ENCODE measurements around the gene TM2D3. TPM values are rescaled to one million over a fixed set of nuclear protein-coding genes. Genes with fewer than 3 reads are reported as not detected.
"Not testable (repeated sequence)": the region's sequence is repeated elsewhere in the genome, so short reads cannot be mapped to it uniquely, and the experiment has no call there.

TM2D3 gene
- total RNA-seq, 1 experiment from 2014 or later: 45.7 TPM

- no peak overlapping the region for H3K4me3 ChIP-seq
- H3K9me3 ChIP-seq (replicated peaks): no peaks in the 10 kb centered on the region
- H3K36me3 ChIP-seq: peaks cover 51% of the 10 kb centered on the region
- H3K27ac ChIP-seq: no peak overlapping the region
- H3K27me3 ChIP-seq (replicated peaks): no peaks in the 10 kb centered on the region
- no peak for DNase-seq (ENCODE audit: low read depth in 1 of 2, low spot score in 2 of 2)
- peaks cover 27% of the 10 kb centered on the region for H3K4me1 ChIP-seq (replicated peaks)
Observed at GRCh38 chr15:101650145-101650544, 2.0 kb downstream of the TM2D3 start.

- Histone ChIP-seq H3K36me3 (peaks cover 63% of the 10 kb centered on the region), H3K9me3 (replicated peaks) (no peaks in the 10 kb centered on the region), H3K4me3 (no peak overlapping the region), H3K27ac (no peak overlapping the region), H3K4me1 (replicated peaks) (peaks cover 17% of the 10 kb centered on the region), H3K27me3 (replicated peaks) (no peaks in the 10 kb centered on the region)
- DNase-seq (ENCODE audit: low read depth in 1 of 2, low spot score in 2 of 2): no peak
Observed at GRCh38 chr15:101648356-101648755, 3.8 kb downstream of the TM2D3 start.

GRCh38 chr15:101647251-101647650 lies 4.9 kb downstream of the TM2D3 start:
- DNase-seq (ENCODE audit: low read depth in 1 of 2, low spot score in 2 of 2): no peak
- H3K4me1 ChIP-seq (replicated peaks): peaks cover 10% of the 10 kb centered on the region
- H3K4me3 ChIP-seq: no peak overlapping the region
- peaks cover 72% of the 10 kb centered on the region for H3K36me3 ChIP-seq
- H3K27me3 ChIP-seq (replicated peaks): no peaks in the 10 kb centered on the region
- no peak overlapping the region for H3K27ac ChIP-seq
- H3K9me3 ChIP-seq (replicated peaks): no peaks in the 10 kb centered on the region

GRCh38 chr15:101646672-101647071 lies 5.5 kb downstream of the TM2D3 start:
- Histone ChIP-seq H3K9me3 (replicated peaks) (no peaks in the 10 kb centered on the region), H3K27ac (no peak overlapping the region), H3K4me3 (no peak overlapping the region), H3K4me1 (replicated peaks) (peaks cover 10% of the 10 kb centered on the region), H3K36me3 (peaks cover 75% of the 10 kb centered on the region), H3K27me3 (replicated peaks) (no peaks in the 10 kb centered on the region)
- no peak for DNase-seq (ENCODE audit: low read depth in 1 of 2, low spot score in 2 of 2)

GRCh38 chr15:101642361-101642760 lies 9.8 kb downstream of the TM2D3 start:
- H3K27ac ChIP-seq: no peak overlapping the region
- peaks cover 75% of the 10 kb centered on the region for H3K36me3 ChIP-seq

GRCh38 chr15:101641894-101642293 lies 10.3 kb downstream of the TM2D3 start:
- no peak for DNase-seq (ENCODE audit: low read depth in 1 of 2, low spot score in 2 of 2)
- Histone ChIP-seq H3K36me3 (peaks cover 72% of the 10 kb centered on the region), H3K27ac (no peak overlapping the region), H3K27me3 (replicated peaks) (no peaks in the 10 kb centered on the region), H3K4me3 (no peak overlapping the region), H3K9me3 (replicated peaks) (no peaks in the 10 kb centered on the region), H3K4me1 (replicated peaks) (0 out of 2 replicates have a peak, but pooled peaks cover 5% of the 10 kb centered on the region)

More at GRCh38 chr15:101642361-101642760, 9.8 kb downstream of the TM2D3 start:
- H3K27me3 ChIP-seq (replicated peaks): no peaks in the 10 kb centered on the region
- H3K4me1 ChIP-seq (replicated peaks): 0 out of 2 replicates have a peak, but pooled peaks cover 5% of the 10 kb centered on the region
- no peak overlapping the region for H3K4me3 ChIP-seq
- no peaks in the 10 kb centered on the region for H3K9me3 ChIP-seq (replicated peaks)
- DNase-seq (ENCODE audit: low read depth in 1 of 2, low spot score in 2 of 2): no peak

GRCh38 chr15:101641129-101641764 lies 10.9 kb downstream of the TM2D3 start:
- Histone ChIP-seq H3K9me3 (replicated peaks) (no peaks in the 10 kb centered on the region), H3K27ac (no peak overlapping the region), H3K4me1 (replicated peaks) (0 out of 2 replicates have a peak, but pooled peaks cover 5% of the 10 kb centered on the region), H3K36me3 (peaks cover 65% of the 10 kb centered on the region), H3K4me3 (no peak overlapping the region), H3K27me3 (replicated peaks) (no peaks in the 10 kb centered on the region)
- peak; percentile 49 to 62 for DNase-seq (ENCODE audit: low read depth in 1 of 2, low spot score in 2 of 2)

- Histone ChIP-seq H3K27ac (no peak overlapping the region), H3K4me1 (replicated peaks) (0 out of 2 replicates have a peak, but pooled peaks cover 5% of the 10 kb centered on the region), H3K36me3 (peaks cover 52% of the 10 kb centered on the region), H3K4me3 (no peak overlapping the region), H3K27me3 (replicated peaks) (no peaks in the 10 kb centered on the region), H3K9me3 (replicated peaks) (no peaks in the 10 kb centered on the region)
- DNase-seq (ENCODE audit: low read depth in 1 of 2, low spot score in 2 of 2): no peak
Observed at GRCh38 chr15:101639667-101640066, 12.5 kb downstream of the TM2D3 start.

GRCh38 chr15:101637919-101638318 lies 14.3 kb downstream of the TM2D3 start:
- Histone ChIP-seq H3K4me3 (no peak overlapping the region), H3K9me3 (replicated peaks) (no peaks in the 10 kb centered on the region), H3K27ac (no peak overlapping the region), H3K27me3 (replicated peaks) (no peaks in the 10 kb centered on the region), H3K36me3 (peaks cover 38% of the 10 kb centered on the region), H3K4me1 (replicated peaks) (0 out of 2 replicates have a peak, but pooled peaks cover 5% of the 10 kb centered on the region)
- DNase-seq (ENCODE audit: low read depth in 1 of 2, low spot score in 2 of 2): no peak

- Histone ChIP-seq H3K27me3 (replicated peaks) (no peaks in the 10 kb centered on the region), H3K4me1 (replicated peaks) (0 out of 2 replicates have a peak, but pooled peaks cover 5% of the 10 kb centered on the region), H3K36me3 (peaks cover 34% of the 10 kb centered on the region), H3K9me3 (replicated peaks) (no peaks in the 10 kb centered on the region), H3K27ac (no peak overlapping the region), H3K4me3 (no peak overlapping the region)
- DNase-seq (ENCODE audit: low read depth in 1 of 2, low spot score in 2 of 2): no peak
Observed at GRCh38 chr15:101637516-101637915, 14.7 kb downstream of the TM2D3 start.

- Histone ChIP-seq H3K9me3 (replicated peaks) (no peaks in the 10 kb centered on the region), H3K4me3 (no peak overlapping the region), H3K36me3 (peaks cover 29% of the 10 kb centered on the region), H3K27ac (no peak overlapping the region), H3K27me3 (replicated peaks) (no peaks in the 10 kb centered on the region), H3K4me1 (replicated peaks) (0 out of 2 replicates have a peak, but pooled peaks cover 5% of the 10 kb centered on the region)
- DNase-seq (ENCODE audit: low read depth in 1 of 2, low spot score in 2 of 2): no peak
Observed at GRCh38 chr15:101637038-101637437, 15.1 kb downstream of the TM2D3 start.

- H3K36me3 ChIP-seq: peaks cover 23% of the 10 kb centered on the region
- no peaks in the 10 kb centered on the region for H3K9me3 ChIP-seq (replicated peaks)
- DNase-seq (ENCODE audit: low read depth in 1 of 2, low spot score in 2 of 2): no peak
- H3K4me3 ChIP-seq: no peak overlapping the region
- no peak overlapping the region for H3K27ac ChIP-seq
- H3K27me3 ChIP-seq (replicated peaks): no peaks in the 10 kb centered on the region
- H3K4me1 ChIP-seq (replicated peaks): 0 out of 2 replicates have a peak, but pooled peaks cover 5% of the 10 kb centered on the region
Observed at GRCh38 chr15:101635944-101636727, 16.0 kb downstream of the TM2D3 start.

GRCh38 chr15:101633356-101633755 lies 18.8 kb downstream of the TM2D3 start:
- Histone ChIP-seq H3K4me3 (no peak overlapping the region), H3K27ac (no peak overlapping the region), H3K9me3 (replicated peaks) (no peaks in the 10 kb centered on the region), H3K36me3 (no peaks in the 10 kb centered on the region), H3K27me3 (replicated peaks) (no peaks in the 10 kb centered on the region), H3K4me1 (replicated peaks) (0 out of 2 replicates have a peak, but pooled peaks cover 5% of the 10 kb centered on the region)
- no peak for DNase-seq (ENCODE audit: low read depth in 1 of 2, low spot score in 2 of 2)

- not testable (repeated sequence) for H3K27ac ChIP-seq
Observed at GRCh38 chr15:101626729-101627128, 25.5 kb downstream of the TM2D3 start.

More at GRCh38 chr15:101626729-101627128, 25.5 kb downstream of the TM2D3 start:
- H3K4me3 ChIP-seq; H3K9me3 ChIP-seq (replicated peaks); DNase-seq (ENCODE audit: low read depth in 1 of 2, low spot score in 2 of 2); H3K36me3 ChIP-seq; H3K27me3 ChIP-seq (replicated peaks); H3K4me1 ChIP-seq (replicated peaks): not testable (repeated sequence)
